Natural killer cell (primary cell): ENCODE data around the gene HS3ST1. TPM values are rescaled to one million over a fixed set of nuclear protein-coding genes. Genes with fewer than 3 reads are reported as not detected.

Experiments used
- ATAC-seq, 3 donors: fragments of 150-1000 bp in 2 of 3; fragments of 200-7000 bp in 1 of 3; cut with Tn5 transposase; 1 replicate in 1 of 3; 2 replicates in 2 of 3; pipeline ENCODE4 v1.10.0; 2021; ENCODE audit warnings: mild to moderate bottlenecking in 2 of 3, moderate library complexity in 2 of 3
- DNase-seq, 2 donors: peaks; one replicate each; pipeline versions ENCODE4 v3.0.0 to v3.0.0-alpha.2; 2013 to 2021; ENCODE audit warnings: mixed read lengths in 1 of 2
- H3K27ac ChIP-seq: one replicate; pipeline ENCODE4 v1.5.1; 2013; ENCODE audit warnings: mild to moderate bottlenecking, low read length
- H3K27me3 ChIP-seq: one replicate; pipeline ENCODE4 v1.6.1; 2013; ENCODE audit warnings: low read length; ENCODE audit not compliant: control insufficient read depth, insufficient read depth
- H3K36me3 ChIP-seq: one replicate; pipeline ENCODE4 v1.6.1; 2013; ENCODE audit warnings: low read length; ENCODE audit not compliant: control insufficient read depth, insufficient read depth
- H3K4me1 ChIP-seq: one replicate; pipeline ENCODE4 v1.6.1; 2013; ENCODE audit warnings: low read length; ENCODE audit not compliant: control insufficient read depth, insufficient read depth
- H3K4me3 ChIP-seq: one replicate; pipeline ENCODE4 v1.5.1; 2013; ENCODE audit warnings: low read length
- H3K9me3 ChIP-seq: one replicate; pipeline ENCODE4 v1.6.1; 2013; ENCODE audit warnings: low read length; ENCODE audit not compliant: control insufficient read depth, insufficient read depth
- H3K27ac Mint-ChIP-seq, 2 donors: one replicate each; pipeline ENCODE4 v1.8.0; 2022; ENCODE audit warnings: mild to moderate bottlenecking in 2 of 2, mixed read lengths in 2 of 2, moderate library complexity in 1 of 2
- H3K27me3 Mint-ChIP-seq, 2 donors: one replicate each; pipeline ENCODE4 v1.8.0; 2022; ENCODE audit warnings: low read depth in 2 of 2, mixed read lengths in 2 of 2
- H3K36me3 Mint-ChIP-seq: one replicate; pipeline ENCODE4 v1.8.0; 2022; ENCODE audit warnings: mixed read lengths
- H3K4me1 Mint-ChIP-seq, 2 donors: one replicate each; pipeline ENCODE4 v1.8.0; 2022; ENCODE audit warnings: mixed read lengths in 2 of 2
- H3K4me3 Mint-ChIP-seq: one replicate; pipeline ENCODE4 v1.8.0; 2022; ENCODE audit warnings: mild to moderate bottlenecking, moderate library complexity, mixed read lengths
- H3K9me3 Mint-ChIP-seq, 2 donors: one replicate each; pipeline ENCODE4 v1.8.0; 2022; ENCODE audit warnings: mixed read lengths in 2 of 2
- WGBS: methylation state at CpG from one replicate; pipeline ENCODE4 v1.1.7; 2013; ENCODE audit warnings: missing lambda C conversion rate; ENCODE audit not compliant: insufficient coverage; 5-methylcytosine and 5-hydroxymethylcytosine counted together
- intact Hi-C: fragments of 100-400 bp; cut with micrococcal nuclease; formaldehyde crosslinking; loops from one replicate; pipeline ENCODE4 v1.14.2; 2022
- total RNA-seq, 4 donors: library from RNA; stranded (reverse); fragments of 120-200 nt in 1 of 4; gene quantifications; one replicate each; pipeline versions ENCODE4 v1.2.3 to v1.2.4, GENCODE V29; 2013 to 2022
- TF ChIP-seq, protein P1 (sequence below): fragments of 200-600 bp; IDR thresholded peaks from one replicate; pipeline ENCODE4 v1.8.0; 2022; ENCODE audit warnings: antibody characterized with exemption

HS3ST1 gene
- total RNA-seq, 3 donors from 2014 or later (not counting 1 experiment from before 2014, with no cell fraction given) = not detected

DNA sequence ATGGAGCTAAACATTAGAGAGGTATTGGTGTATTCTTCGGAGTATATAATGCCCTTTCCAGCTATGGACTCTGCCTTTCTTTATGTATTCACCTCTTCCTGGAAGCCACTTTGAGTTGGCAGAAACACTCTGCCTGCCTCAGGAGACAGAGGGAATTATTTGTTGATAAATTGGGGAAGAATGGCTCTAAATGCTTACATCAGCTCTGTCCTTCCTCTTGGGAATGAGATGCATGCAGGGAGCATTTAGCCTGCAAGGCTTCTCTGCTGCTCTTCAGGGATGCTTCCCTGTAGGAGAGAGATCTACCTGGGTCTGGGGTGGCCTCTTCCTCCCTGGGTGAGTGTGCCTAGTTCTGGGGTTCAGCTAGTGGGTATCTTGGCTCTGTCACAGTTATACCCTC lies 6.9 kb upstream of the HS3ST1 start:
- DNase-seq = no peak
- Histone ChIP-seq H3K36me3 (no peaks in the 10 kb centered on the region), H3K27ac (peak overlapping the region; percentile 22), H3K9me3 (no peaks in the 10 kb centered on the region), H3K4me3 (no peak overlapping the region), H3K27me3 (no peaks in the 10 kb centered on the region), H3K4me1 (no peaks in the 10 kb centered on the region)
- Mint-ChIP-seq H3K27me3 (peaks cover 6 to 21% of the 10 kb centered on the region in 2 donors), H3K36me3 (no peaks in the 10 kb centered on the region), H3K9me3 (no peaks in the 10 kb centered on the region), H3K27ac (no peak overlapping the region), H3K4me3 (no peak overlapping the region), H3K4me1 (no peaks in the 10 kb centered on the region)
- intact Hi-C loops = no loop called here
- no peak for ATAC-seq
- 100% methylated on average over 1 of the region's 1 CpG for WGBS
- TF ChIP-seq, protein P1, sequence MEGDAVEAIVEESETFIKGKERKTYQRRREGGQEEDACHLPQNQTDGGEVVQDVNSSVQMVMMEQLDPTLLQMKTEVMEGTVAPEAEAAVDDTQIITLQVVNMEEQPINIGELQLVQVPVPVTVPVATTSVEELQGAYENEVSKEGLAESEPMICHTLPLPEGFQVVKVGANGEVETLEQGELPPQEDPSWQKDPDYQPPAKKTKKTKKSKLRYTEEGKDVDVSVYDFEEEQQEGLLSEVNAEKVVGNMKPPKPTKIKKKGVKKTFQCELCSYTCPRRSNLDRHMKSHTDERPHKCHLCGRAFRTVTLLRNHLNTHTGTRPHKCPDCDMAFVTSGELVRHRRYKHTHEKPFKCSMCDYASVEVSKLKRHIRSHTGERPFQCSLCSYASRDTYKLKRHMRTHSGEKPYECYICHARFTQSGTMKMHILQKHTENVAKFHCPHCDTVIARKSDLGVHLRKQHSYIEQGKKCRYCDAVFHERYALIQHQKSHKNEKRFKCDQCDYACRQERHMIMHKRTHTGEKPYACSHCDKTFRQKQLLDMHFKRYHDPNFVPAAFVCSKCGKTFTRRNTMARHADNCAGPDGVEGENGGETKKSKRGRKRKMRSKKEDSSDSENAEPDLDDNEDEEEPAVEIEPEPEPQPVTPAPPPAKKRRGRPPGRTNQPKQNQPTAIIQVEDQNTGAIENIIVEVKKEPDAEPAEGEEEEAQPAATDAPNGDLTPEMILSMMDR = no peak

DNA sequence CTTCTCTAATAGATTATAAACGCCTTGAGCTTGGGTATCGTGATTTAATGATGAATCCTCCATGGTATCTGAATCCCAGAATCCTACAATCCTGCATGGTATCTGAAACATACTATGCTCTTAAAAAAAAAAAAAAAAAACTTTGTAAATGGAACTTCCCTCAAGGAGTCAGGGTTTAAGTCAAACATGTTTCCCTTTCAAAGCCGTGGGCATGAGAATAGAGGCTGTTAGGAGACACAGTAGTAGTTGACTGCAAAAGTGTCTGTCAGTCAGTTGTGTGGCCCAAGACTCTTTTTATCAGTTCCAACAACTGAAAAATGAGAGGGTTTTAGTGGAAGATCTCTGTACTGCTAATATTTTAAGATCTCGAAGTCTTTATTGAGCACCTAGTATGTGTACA lies 2.4 kb upstream of the HS3ST1 start:
- Mint-ChIP-seq H3K4me3 (no peak overlapping the region), H3K27me3 (peaks cover 30 to 45% of the 10 kb centered on the region in 2 donors), H3K4me1 (peaks cover 11 to 24% of the 10 kb centered on the region in 2 donors), H3K9me3 (no peaks in the 10 kb centered on the region), H3K27ac (no peak overlapping the region), H3K36me3 (no peaks in the 10 kb centered on the region)
- Histone ChIP-seq H3K4me3 (no peak overlapping the region), H3K4me1 (peaks cover 24% of the 10 kb centered on the region), H3K36me3 (no peaks in the 10 kb centered on the region), H3K27ac (no peak overlapping the region), H3K27me3 (peaks cover 20% of the 10 kb centered on the region), H3K9me3 (no peaks in the 10 kb centered on the region)
- ATAC-seq (no peak), DNase-seq (no peak)
- 100% methylated on average over 3 of the region's 4 CpGs for WGBS
- TF ChIP-seq, protein P1 = no peak
- intact Hi-C loops = no loop called here

DNA sequence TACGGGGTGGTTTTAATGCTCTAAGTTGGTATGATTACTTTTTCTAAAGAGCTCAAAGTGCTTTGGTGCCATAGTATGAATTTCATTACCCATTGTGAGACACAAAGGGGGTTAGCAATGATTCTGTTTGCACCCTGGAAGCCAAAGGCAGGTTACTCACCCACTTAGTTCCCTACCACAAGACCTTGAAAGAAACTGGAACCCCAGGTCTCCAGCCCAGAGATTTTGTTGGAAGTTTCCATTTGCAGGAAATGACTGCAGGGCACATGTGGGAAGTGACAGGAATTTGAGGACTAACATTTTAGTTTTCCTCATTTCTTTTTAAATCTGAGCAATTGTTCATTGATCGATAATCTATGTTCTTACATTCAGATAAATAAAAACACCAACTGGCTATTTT lies 1.8 kb upstream of the HS3ST1 start:
- Histone ChIP-seq H3K27ac (no peak overlapping the region), H3K36me3 (no peaks in the 10 kb centered on the region), H3K9me3 (no peaks in the 10 kb centered on the region), H3K4me3 (no peak overlapping the region), H3K27me3 (peaks cover 20% of the 10 kb centered on the region), H3K4me1 (peaks cover 24% of the 10 kb centered on the region)
- TF ChIP-seq, protein P1 = no peak
- intact Hi-C loops = no loop called here
- Mint-ChIP-seq H3K9me3 (no peaks in the 10 kb centered on the region), H3K4me3 (no peak overlapping the region), H3K36me3 (no peaks in the 10 kb centered on the region), H3K27me3 (peaks cover 30 to 45% of the 10 kb centered on the region in 2 donors), H3K4me1 (peaks cover 11 to 24% of the 10 kb centered on the region in 2 donors), H3K27ac (no peak overlapping the region)
- WGBS = 73% methylated on average over 1 of the region's 2 CpGs
- ATAC-seq (no peak), DNase-seq (no peak)

DNA sequence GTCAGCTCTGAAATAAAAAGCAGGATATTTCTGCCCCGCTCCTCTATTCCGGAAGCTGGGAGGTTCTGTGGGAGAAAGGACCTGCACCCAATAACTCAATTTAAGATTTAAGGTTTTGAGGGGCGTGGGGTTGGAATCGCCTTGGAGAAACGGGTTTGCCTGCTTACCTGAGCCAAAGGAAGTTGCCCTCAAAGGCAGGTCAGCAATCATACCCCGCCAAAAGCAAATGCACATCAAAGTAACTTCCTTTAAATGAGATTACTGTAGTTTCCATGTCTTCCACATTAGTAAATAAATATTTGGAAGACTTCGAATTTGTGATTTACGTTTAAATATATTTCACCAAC lies 978 bp upstream of the HS3ST1 start:
- Histone ChIP-seq H3K4me3 (peak overlapping the region; percentile 44), H3K36me3 (no peaks in the 10 kb centered on the region), H3K9me3 (no peaks in the 10 kb centered on the region), H3K27me3 (peaks cover 20% of the 10 kb centered on the region), H3K27ac (no peak overlapping the region), H3K4me1 (peaks cover 24% of the 10 kb centered on the region)
- no peak for ATAC-seq
- TF ChIP-seq, protein P1 = no peak
- H3K9me3 Mint-ChIP-seq = no peaks in the 10 kb centered on the region
- no peak for DNase-seq
- 48% methylated on average over 6 of the region's 8 CpGs for WGBS
- H3K4me1 Mint-ChIP-seq = peaks cover 11 to 24% of the 10 kb centered on the region in 2 donors
- H3K27me3 Mint-ChIP-seq = peaks cover 30 to 45% of the 10 kb centered on the region in 2 donors
- intact Hi-C loops = loop anchor here (10.0 kb wide), 2 partner anchors 535 to 875 kb away; no protein-coding TSS in a partner anchor
- no peak overlapping the region for H3K27ac Mint-ChIP-seq
- peak overlapping the region; percentile 75 for H3K4me3 Mint-ChIP-seq
- H3K36me3 Mint-ChIP-seq = no peaks in the 10 kb centered on the region
